ENCODE measurements around the gene RYR1. TPM values are rescaled to one million over a fixed set of nuclear protein-coding genes. Genes with fewer than 3 reads are reported as not detected.

The RYR1 gene
- total RNA-seq, 1 donor from 2014 or later = 9.3 TPM

DNA sequence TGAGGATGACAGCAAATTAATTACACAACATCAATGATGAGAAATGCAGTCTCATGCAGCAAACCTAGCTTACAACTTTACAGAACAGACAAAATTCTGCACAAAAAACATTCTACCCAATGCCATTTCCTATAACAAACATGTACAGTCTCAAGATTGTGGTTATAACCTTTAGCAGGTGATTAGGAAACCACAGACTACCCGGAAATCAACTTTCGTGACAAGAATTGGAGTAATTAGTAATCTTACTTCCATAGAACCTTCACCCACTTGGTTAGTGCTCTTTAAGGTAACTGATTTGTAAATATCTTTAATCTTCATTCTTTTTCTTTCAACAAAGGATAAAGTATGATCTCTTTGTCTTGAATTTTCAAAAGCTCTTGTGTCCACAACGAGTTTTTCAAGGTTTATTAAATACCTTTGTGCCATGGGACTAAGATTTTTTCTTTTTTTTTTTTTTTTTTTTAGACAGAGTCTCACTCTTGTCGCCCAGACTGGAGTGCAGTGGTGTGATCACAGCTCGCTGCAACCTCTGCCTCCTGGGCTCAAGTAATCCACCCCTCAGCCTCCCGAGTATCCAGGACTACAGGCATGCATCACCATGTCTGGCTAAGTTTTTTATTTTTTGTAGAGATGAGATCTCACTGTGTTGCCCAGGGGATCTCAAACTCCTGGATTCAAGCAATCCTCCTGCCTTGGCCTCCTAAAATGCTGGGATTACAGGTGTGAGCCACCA lies 105.5 kb downstream of the RYR1 start:
- H3K27ac Mint-ChIP-seq = peak overlapping the region; percentile 86

DNA sequence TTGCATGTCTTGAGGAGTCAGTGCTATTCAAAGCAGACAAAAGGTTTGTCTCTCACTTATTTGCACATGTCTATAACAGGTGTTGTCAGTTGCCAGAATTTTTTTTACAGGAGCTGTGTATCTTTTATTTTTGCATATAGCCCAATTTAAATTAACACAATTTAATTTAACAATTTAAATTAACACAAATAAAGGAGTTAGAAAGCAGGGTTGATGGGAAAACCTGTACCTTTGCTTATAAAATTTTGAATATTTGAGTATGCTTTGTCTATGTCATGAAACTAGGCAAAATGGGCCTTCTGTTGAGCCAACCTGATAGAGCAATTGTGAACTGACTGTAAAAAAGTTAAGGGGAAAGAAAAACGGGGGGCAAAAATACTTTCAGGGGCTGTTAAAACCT lies 106.3 kb downstream of the RYR1 start:
- H3K27me3 Mint-ChIP-seq = no peaks in the 10 kb centered on the region
- peaks cover 3% of the 10 kb centered on the region for H3K36me3 Mint-ChIP-seq
- H3K4me3 Mint-ChIP-seq = no peak overlapping the region
- H3K27ac Mint-ChIP-seq = no peak overlapping the region
- peaks cover 6% of the 10 kb centered on the region for H3K4me1 Mint-ChIP-seq (ENCODE audit: unreplicated experiment)
- TF ChIP-seq, protein P1, sequence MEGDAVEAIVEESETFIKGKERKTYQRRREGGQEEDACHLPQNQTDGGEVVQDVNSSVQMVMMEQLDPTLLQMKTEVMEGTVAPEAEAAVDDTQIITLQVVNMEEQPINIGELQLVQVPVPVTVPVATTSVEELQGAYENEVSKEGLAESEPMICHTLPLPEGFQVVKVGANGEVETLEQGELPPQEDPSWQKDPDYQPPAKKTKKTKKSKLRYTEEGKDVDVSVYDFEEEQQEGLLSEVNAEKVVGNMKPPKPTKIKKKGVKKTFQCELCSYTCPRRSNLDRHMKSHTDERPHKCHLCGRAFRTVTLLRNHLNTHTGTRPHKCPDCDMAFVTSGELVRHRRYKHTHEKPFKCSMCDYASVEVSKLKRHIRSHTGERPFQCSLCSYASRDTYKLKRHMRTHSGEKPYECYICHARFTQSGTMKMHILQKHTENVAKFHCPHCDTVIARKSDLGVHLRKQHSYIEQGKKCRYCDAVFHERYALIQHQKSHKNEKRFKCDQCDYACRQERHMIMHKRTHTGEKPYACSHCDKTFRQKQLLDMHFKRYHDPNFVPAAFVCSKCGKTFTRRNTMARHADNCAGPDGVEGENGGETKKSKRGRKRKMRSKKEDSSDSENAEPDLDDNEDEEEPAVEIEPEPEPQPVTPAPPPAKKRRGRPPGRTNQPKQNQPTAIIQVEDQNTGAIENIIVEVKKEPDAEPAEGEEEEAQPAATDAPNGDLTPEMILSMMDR (conservative IDR thresholded peaks at IDR 0.05) = no peak
- peaks cover 5% of the 10 kb centered on the region for H3K9me3 Mint-ChIP-seq
- DNase-seq (ENCODE audit: extremely low spot score, unreplicated experiment) = no peak

More for the DNA sequence above, 105.5 kb downstream of the RYR1 start:
- no peak for DNase-seq (ENCODE audit: extremely low spot score, unreplicated experiment)
- Mint-ChIP-seq H3K36me3 (peaks cover 3% of the 10 kb centered on the region), H3K4me1 (ENCODE audit: unreplicated experiment) (no peaks in the 10 kb centered on the region), H3K4me3 (no peak overlapping the region), H3K27me3 (no peaks in the 10 kb centered on the region), H3K9me3 (no peaks in the 10 kb centered on the region)
- TF ChIP-seq, protein P1 (conservative IDR thresholded peaks at IDR 0.05) = no peak

DNA sequence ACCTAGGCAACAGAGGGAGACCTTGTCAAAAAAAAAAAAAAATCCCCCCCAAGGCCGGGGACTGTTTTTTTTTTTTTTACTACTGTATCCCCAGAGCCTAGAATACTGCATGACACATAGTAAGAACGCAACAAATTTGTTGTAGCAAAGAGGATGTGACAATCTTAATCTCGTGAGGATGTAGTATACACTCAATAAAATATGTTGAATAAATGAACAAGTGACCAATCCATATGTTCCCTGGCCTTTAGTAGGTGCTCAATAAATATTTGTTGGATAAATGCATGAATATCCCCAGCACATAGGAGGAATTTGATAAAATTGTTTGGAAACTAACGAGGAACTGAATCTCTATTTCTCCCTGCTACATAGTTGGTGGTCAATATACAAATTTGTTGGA lies 108.5 kb downstream of the RYR1 start:
- Mint-ChIP-seq H3K27me3 (no peaks in the 10 kb centered on the region), H3K27ac (no peak overlapping the region), H3K4me3 (no peak overlapping the region), H3K9me3 (peaks cover 5% of the 10 kb centered on the region), H3K4me1 (ENCODE audit: unreplicated experiment) (peaks cover 6% of the 10 kb centered on the region), H3K36me3 (no peaks in the 10 kb centered on the region)
- TF ChIP-seq, protein P1 (conservative IDR thresholded peaks at IDR 0.05) = no peak
- DNase-seq (ENCODE audit: extremely low spot score, unreplicated experiment) = no peak

DNA sequence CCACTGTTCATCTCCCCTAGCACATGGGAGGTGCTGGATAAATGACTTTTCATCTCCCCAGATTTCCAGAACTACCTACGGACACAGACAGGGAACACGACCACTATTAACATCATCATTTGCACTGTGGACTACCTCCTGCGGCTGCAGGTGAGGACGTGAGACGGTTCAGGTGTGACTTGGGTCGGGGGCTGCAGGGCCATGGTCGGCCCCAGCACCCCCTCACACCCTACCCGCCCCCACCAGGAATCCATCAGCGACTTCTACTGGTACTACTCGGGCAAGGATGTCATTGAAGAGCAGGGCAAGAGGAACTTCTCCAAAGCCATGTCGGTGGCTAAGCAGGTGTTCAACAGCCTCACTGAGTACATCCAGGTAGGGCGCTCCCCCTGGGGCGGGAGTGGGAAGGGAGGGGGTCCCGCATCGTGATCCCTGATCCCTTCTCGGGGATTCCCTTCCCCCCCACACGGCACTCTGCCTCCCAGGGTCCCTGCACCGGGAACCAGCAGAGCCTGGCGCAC lies 109.9 kb downstream of the RYR1 start:
- Mint-ChIP-seq H3K4me3 (no peak overlapping the region), H3K27ac (no peak overlapping the region), H3K4me1 (ENCODE audit: unreplicated experiment) (peaks cover 6% of the 10 kb centered on the region), H3K9me3 (peaks cover 5% of the 10 kb centered on the region), H3K27me3 (no peaks in the 10 kb centered on the region), H3K36me3 (no peaks in the 10 kb centered on the region)
- TF ChIP-seq, protein P1 (conservative IDR thresholded peaks at IDR 0.05) = no peak
- DNase-seq (ENCODE audit: extremely low spot score, unreplicated experiment) = no peak

DNA sequence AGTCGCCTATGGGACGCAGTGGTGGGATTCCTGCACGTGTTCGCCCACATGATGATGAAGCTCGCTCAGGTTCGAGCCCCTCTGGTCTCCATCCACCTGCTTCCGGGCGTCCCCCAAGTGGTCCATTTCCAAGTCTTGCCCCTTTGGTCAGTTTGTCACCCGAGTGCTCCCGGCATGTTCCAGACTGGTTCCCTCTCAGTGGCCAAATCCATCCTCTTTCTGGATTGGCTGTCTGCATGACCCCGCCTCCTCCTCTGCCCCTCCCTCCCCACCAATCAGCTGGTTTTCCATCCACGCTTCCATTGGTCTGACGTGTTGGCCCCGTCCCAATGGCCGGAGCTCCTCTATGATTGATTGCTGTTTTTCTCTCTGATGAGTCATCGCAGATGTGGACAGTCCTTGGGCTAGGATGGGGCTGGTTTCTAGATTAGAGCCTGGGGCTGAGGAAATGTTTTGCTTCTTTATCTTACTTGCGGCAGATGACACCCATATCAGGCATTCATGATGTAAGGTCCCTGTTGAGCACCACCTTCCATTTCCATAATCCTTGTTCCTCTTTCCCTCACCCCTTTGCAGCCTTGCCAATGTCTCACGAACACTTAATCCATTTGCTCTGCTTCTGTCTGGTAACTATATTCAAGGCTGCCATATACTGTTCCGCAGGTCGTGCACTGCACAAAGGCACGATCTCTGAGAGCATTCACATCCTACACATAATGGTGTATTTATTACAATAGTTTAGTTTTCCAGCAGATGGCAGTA lies 110.5 kb downstream of the RYR1 start:
- Mint-ChIP-seq H3K4me1 (ENCODE audit: unreplicated experiment) (peaks cover 6% of the 10 kb centered on the region), H3K27me3 (no peaks in the 10 kb centered on the region), H3K36me3 (no peaks in the 10 kb centered on the region), H3K4me3 (no peak overlapping the region), H3K27ac (peak overlapping the region; percentile 0), H3K9me3 (peaks cover 5% of the 10 kb centered on the region)
- DNase-seq (ENCODE audit: extremely low spot score, unreplicated experiment) = no peak
- TF ChIP-seq, protein P1 (conservative IDR thresholded peaks at IDR 0.05) = no peak
